Colon (tissue), 2 donors: ENCODE measurements around the gene KIF13A.
"Not testable (repeated sequence)": the region's sequence is repeated elsewhere in the genome, so short reads cannot be mapped to it uniquely, and the experiment has no call there.

Experiments used
- FAIRE-seq: peaks from 2 replicates; lab custom pipeline; 2012; peaks lifted over from hg19 to GRCh38; lab: Jason Lieb, UNC
- donor health status: control.
- donor health status: control.

Gene KIF13A

DNA sequence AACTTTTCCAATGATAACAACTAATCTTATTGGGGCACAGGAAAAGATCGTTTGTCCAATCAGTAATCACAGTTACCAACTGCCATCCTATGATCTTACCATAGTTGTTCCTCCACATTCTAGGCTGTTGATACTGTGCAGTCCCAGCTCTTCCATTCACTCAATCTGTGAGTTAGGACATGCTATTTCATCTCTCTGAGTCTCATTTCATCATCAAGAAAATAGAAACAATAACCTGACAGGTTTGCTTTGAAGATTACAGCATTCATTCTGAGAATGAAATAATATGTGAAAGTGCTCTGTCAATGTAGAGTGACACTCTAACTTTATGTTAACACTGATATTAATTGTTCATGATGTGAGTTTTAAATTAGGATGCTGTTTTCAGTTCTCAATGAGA is 89.8 kb downstream of the KIF13A start:
- no peak for FAIRE-seq

GRCh38 chr6:17894905-17895304 is 92.5 kb downstream of the KIF13A start:
- no peak for FAIRE-seq

DNA sequence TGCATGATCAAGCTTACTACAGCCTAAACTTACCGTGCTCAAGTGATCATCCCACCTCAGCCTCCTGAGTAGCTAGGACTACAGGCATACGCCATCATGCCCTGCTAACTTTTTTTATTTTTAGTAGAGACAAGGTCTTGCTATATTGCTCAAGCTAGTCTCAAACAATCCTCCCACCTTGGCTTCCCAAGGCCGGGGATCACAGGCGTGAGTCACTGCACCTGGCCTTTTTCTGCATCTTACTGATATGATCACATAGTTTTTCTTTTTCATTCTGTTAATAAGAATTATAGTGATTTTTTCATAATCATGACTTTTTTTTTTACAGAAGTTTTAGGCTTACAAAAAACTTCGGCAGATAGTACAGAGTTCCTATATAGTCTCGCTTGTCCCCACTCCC is 93.2 kb downstream of the KIF13A start:
- FAIRE-seq: no peak

DNA sequence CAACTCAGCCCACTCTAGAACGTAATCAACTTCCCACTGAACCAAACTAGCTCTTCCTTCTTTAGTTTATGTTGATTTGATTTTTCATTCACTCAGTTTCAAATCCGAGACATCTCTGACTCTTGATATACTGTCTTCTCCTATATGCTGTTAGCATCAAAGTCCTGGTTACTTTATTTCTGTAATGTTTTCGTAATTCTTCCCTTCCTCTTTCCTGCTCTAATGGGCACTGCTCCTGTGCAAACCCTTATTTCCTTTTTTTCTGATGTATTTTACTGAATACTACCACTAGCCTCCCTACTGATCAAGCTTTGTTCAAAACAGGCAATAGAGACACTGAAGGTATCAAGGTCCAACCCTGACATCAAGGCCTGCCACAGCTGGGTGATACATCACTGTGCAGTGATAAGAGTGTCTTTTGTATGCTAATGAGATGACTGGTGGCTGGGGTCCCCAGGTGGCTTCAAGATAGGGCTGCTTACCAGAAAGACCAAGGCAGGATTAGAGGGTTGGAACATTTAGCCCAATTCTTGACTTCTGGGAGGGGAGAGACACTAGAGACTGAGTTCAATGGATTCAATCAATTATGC is 95.2 kb downstream of the KIF13A start:
- no peak for FAIRE-seq

GRCh38 chr6:17890309-17890708 is 97.1 kb downstream of the KIF13A start:
- FAIRE-seq: no peak

GRCh38 chr6:17889777-17890176 is 97.7 kb downstream of the KIF13A start:
- not testable (repeated sequence) for FAIRE-seq

- no peak for FAIRE-seq
Measured at GRCh38 chr6:17886891-17887290, 100.5 kb downstream of the KIF13A start.

GRCh38 chr6:17885889-17886576 is 101.4 kb downstream of the KIF13A start:
- no peak for FAIRE-seq

DNA sequence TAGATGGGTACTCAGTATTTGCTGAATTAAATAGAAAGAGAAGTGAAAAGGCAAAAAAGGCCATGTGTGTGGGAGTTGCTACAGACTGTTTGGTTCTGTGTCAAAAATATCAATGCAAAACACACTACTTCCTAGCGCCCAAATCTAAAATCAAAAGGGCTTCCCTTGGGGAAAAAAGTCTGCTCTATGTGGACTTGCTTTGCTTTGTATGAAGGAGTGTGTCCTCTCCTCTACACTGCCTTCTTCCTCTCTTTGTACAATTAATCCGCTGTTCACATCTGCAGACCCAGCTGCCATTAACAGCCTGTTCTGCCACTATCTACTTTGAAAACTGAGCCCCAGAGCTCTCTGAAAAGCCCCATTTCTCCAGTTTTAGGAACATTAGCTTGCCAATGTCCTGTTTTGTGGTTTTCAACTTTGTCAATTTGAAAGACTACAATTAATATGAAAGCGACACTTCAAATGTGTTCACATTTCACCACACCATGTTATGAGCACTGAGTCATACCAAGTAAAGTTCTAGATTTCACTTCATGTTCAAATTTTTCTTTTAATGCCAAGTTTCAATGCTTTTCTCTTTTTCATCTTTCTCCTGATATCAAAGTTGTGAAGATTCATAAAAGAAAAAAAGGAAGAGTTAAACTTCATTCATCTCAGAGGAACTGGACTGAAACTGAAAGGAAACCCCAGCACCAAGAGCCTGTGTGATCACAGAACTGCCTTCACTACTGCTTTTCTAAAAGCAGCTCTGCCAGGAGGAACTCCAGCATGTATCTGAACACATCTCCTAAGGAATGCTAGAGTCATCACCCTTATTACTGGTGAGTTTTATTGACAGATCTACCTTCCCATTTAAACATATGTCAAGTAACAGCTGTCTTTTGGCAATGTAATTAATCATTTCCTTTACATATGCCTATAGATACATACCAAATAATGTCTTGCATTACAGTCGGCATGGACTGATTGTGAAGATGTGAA is 102.6 kb downstream of the KIF13A start:
- no peak for FAIRE-seq

DNA sequence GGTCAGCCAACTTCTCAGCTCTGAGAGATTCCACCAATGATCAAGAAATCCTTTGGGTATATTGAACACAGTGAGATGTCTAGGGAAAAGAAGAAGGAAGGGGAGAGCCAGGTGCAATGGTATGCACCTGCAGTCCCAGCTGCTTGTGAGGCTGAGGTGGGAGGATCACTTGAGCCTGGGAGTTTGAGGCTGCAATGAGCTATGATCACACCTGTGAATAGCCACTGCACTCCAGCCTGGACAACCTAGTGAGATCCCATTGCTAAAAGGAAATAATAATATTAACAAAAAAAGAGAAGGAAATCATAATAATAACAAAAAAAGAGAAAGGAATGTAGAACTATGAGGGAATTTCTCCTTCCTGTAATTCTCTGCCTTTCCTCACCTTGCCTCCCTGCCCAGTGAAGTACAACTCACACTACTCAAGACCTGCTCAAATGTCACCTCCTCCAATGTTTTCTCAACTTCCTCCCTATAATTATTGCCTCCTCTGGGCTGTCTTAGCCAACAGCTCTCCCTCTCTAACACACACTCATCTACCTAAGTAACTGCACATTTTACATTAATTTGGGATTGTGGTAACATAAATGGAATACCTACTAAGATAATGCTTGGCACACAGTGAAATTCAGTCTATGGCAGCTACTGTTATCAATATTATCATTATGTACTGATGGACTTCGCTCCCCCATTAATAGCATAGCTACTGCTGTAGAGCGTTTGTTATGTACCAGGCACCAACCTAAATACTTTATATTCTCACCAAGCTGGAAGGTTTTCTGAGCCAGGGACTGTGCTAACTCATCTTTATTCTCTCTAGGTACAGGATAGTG is 103.6 kb downstream of the KIF13A start:
- no peak for FAIRE-seq

- no peak for FAIRE-seq
Measured at GRCh38 chr6:17881085-17881858, 106.2 kb downstream of the KIF13A start.

DNA sequence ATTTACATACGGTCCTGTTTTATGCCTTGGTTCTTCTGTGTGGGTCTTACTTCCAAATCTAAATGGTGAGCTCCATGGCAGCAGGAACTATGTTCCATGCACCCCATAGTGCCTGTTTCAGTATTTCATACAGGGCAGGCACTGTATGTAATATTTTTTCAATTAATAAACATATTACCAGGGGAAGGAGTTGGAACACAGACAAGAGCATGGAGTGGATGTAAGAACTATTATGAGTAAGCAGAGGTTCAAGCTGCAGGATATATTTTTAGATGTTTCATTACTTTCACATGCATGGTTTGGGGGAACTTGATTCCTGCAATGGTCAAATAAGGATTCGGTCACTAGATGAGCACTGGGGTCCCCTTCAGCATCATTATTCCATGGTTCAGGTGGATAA is 108.3 kb downstream of the KIF13A start:
- no peak for FAIRE-seq

DNA sequence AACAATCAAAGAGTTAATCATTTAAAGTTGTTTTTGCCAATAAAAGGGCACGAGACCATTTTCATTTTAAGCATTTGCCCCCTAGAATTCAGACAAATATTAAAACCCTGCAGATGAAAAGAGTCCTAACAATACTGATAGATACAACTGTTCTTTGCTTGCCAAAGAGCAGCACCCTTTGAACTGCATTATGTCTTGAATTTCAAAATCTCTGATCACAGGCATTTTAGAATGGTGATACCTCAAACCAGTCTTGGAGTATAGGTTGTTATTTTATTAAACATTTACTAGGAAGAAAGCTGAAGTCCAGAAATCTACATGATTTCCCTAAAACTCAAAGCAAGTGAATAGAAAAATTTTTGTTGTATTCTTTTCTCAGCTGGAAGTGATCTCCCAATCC is 108.7 kb downstream of the KIF13A start:
- FAIRE-seq: no peak

DNA sequence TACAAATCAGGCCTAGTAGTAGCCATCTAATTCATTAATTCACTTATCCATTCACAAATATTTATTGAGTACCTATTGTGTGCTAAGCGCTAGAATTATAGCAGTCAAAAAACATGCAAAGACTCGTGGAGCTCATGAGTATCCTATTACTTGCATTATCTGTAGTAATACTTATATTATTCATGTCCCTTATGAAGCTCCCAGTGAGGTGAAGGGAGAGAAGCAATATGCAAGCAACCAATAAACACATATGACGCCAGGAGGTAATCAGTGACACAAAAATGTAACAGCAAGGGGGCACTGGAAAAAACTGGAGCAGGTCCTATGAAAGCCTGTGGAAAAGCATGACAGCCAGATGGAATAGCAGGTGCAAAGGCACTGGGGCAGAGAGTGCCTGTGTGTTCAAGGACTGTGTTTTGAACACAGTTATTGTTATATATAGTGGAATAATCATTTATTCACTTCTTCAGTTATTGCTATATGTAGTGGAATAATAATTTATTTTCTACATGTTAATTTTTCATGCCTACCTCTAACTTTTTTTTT is 109.5 kb downstream of the KIF13A start:
- no peak for FAIRE-seq

- FAIRE-seq: no peak
Measured at GRCh38 chr6:17877196-17877894, 110.1 kb downstream of the KIF13A start.

DNA sequence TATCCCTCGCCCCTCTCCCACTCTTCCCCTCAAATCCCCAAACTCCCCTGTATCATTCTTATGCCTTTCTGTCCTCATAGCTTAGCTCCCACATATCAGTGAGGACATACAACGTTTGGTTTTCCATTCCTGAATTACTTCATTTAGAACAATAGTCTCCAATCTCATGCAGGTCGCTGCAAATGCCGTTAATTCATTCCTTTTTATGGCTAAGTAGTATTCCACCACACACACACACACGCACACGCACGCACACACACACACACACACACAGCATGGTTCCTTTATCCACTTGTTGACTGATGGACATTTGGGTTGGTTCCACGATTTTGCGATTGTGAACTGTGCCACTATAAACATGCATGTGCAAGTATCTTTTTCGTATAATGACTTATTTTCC is 112.7 kb downstream of the KIF13A start:
- no peak for FAIRE-seq

DNA sequence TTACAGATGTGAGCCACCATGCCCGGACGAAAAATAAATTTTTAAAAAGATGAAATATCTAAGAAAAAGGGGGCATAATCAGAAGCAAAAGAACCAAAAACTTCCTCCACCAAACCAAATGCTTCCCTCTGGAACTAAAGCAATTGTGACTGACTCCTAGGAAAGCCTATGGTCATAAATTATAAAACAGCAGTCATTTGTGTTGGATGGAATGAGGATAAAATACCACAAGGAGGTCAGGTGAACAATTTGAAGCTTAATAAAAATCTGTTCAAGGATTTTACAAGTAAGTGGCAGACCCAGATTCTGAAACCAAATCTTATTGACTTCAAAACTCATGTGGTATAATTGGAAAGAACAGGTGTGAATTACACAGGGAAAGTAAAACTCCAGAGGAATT is 114.5 kb downstream of the KIF13A start:
- FAIRE-seq: no peak

DNA sequence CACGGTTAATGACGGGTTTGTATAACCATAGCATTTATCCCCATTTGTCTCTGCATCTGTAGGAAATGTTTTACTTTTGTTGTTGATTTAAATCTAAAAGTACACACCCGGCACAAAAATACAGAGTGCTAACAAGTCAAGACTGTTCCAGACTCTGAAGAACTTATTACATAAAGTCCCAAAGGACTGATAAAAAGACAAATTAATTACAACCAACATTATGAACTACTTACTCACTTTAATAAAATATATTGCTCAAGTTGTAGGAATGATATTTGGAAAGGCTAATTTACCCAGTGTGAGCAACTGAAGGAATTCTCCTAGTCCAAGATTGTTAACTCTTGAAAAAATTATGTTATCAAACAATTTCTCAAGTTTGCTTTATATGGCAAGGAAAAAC is 115.6 kb downstream of the KIF13A start:
- no peak for FAIRE-seq

DNA sequence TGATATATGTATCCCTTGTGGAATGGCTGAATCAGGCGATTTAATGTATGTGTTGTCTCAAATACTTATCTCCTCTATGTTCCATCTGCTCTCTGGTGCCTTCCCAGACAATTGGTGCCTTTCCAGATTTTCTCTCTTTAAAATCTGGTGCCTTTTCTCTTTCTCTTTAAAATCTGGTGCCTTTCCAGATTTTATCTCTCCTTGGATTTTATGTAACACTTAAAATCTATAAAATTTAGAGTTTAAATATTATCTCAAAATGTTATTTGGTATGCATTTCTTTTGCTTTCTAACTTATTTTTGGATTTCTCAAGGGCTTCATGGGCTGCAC is 116.3 kb downstream of the KIF13A start:
- no peak for FAIRE-seq
